PC-3 (cell line): ENCODE results near the gene GNB3. TPM values are rescaled to one million over a fixed set of nuclear protein-coding genes. Genes with fewer than 3 reads are reported as not detected.

ENCODE experiments used
- ATAC-seq: fragments of 200-7000 bp; cut with Tn5 transposase; 2 replicates; pipeline ENCODE4 v1.9.1; 2020; ENCODE audit warnings: mild to moderate bottlenecking, moderate library complexity
- BruUV-seq: library from RNA; stranded (reverse); fragments of 400-500 nt; replicated peaks from 2 replicates; lab custom pipeline; 2021; lab: Mats Ljungman, UMichigan
- CTCF ChIA-PET: fragments of 300-600 bp; sonication (Branson Sonifier 250); formaldehyde crosslinking; loops from one replicate; lab custom pipeline; 2022; ENCODE audit warnings: antibody characterized with exemption; lab: Charles Lee
- POLR2A ChIA-PET: fragments of 300-600 bp; sonication (Branson Sonifier 250); formaldehyde crosslinking; loops from one replicate; lab custom pipeline; 2022; ENCODE audit warnings: antibody characterized with exemption; ENCODE audit not compliant: unreplicated experiment; lab: Charles Lee
- DNase-seq: peaks from one replicate; pipeline ENCODE4 v3.0.0-alpha.2; 2015
- H2AFZ ChIP-seq: fragments of 300-600 bp; sonication (generic); 2 replicates; pipeline ENCODE4 v1.6.0; 2016; ENCODE audit warnings: antibody characterized with exemption, low read length
- H3F3A ChIP-seq: fragments of 300-600 bp; sonication (generic); one replicate; pipeline ENCODE4 v1.6.0; 2017; ENCODE audit warnings: antibody characterized with exemption, low read length, control low read depth, mild to moderate bottlenecking; ENCODE audit not compliant: unreplicated experiment
- H3K27ac ChIP-seq: fragments of 300-600 bp; sonication (generic); 2 replicates; pipeline ENCODE4 v1.5.1; 2016; ENCODE audit warnings: mild to moderate bottlenecking, low read length
- H3K27me3 ChIP-seq: fragments of 300-600 bp; sonication (generic); 2 replicates; pipeline ENCODE4 v1.6.1; 2016; ENCODE audit warnings: low read length, mixed read lengths
- H3K36me3 ChIP-seq: fragments of 300-600 bp; sonication (generic); 2 replicates; pipeline ENCODE4 v1.6.1; 2016; ENCODE audit warnings: low read depth, mixed run types, low read length, mixed read lengths
- H3K4me1 ChIP-seq: fragments of 300-600 bp; sonication (generic); 2 replicates; pipeline ENCODE4 v1.5.1; 2016; ENCODE audit warnings: low read length; ENCODE audit not compliant: insufficient read depth
- H3K4me2 ChIP-seq: fragments of 300-600 bp; sonication (generic); 2 replicates; pipeline ENCODE4 v1.6.0; 2016; ENCODE audit warnings: low read length
- H3K4me3 ChIP-seq: fragments of 300-600 bp; sonication (generic); 2 replicates; pipeline ENCODE4 v1.5.1; 2016; ENCODE audit warnings: mild to moderate bottlenecking, low read length, mixed read lengths
- H3K79me2 ChIP-seq: fragments of 300-600 bp; sonication (generic); 2 replicates; pipeline ENCODE4 v1.6.1; 2017; ENCODE audit warnings: low read length, mixed read lengths
- H3K9ac ChIP-seq: fragments of 300-600 bp; sonication (generic); 2 replicates; pipeline ENCODE4 v1.6.0; 2016; ENCODE audit warnings: mild to moderate bottlenecking, low read length
- H3K9me2 ChIP-seq: fragments of 300-600 bp; sonication (generic); replicated peaks from 2 replicates; pipeline ENCODE4 v1.6.1; 2016; ENCODE audit warnings: mixed run types, low read length, mixed read lengths
- H3K9me3 ChIP-seq: fragments of 300-600 bp; sonication (generic); 2 replicates; pipeline ENCODE4 v1.6.1; 2016; ENCODE audit warnings: low read length, mixed read lengths
- H4K20me1 ChIP-seq: fragments of 300-600 bp; sonication (generic); 2 replicates; pipeline ENCODE4 v1.6.1; 2016; ENCODE audit warnings: low read length, mixed read lengths
- CTCF ChIP-seq: fragments of 300-600 bp; sonication (generic); conservative IDR thresholded peaks from 2 replicates; pipeline ENCODE4 v1.5.1; 2017; ENCODE audit warnings: antibody characterized with exemption, low read depth, mild to moderate bottlenecking, low read length
- EZH2 ChIP-seq: fragments of 300-600 bp; sonication (generic); IDR thresholded peaks from one replicate; pipeline ENCODE4 v1.6.1; 2017; ENCODE audit warnings: antibody characterized with exemption, mild to moderate bottlenecking, low read length; ENCODE audit not compliant: unreplicated experiment
- EZH2phosphoT487 ChIP-seq: fragments of 300-600 bp; sonication (generic); IDR thresholded peaks from 2 replicates; pipeline ENCODE4 v1.6.1; 2018; ENCODE audit warnings: mild to moderate bottlenecking, antibody characterized with exemption, low read length, borderline replicate concordance
- intact Hi-C: fragments of 100-400 bp; cut with micrococcal nuclease; formaldehyde crosslinking; loops from 2 replicates; pipeline ENCODE4 v1.9.0; 2023
- total RNA-seq: library from RNA; depleted of rRNA; stranded (reverse); fragments of >200 nt; gene quantifications from 2 replicates; pipeline ENCODE4 v1.2.3, GENCODE V29; 2014; rRNA removed

GNB3 gene
- total RNA-seq, 1 experiment from 2014 or later = not detected

- BruUV-seq = no TSS peak
- POLR2A ChIA-PET = no interaction called here
These were observed 53.6 kb downstream of the GNB3 start for GRCh38 chr12:6894321-6894720.

More at GRCh38 chr12:6894321-6894720, 53.6 kb downstream of the GNB3 start:
- CTCF ChIA-PET = no interaction called here
- Histone ChIP-seq H3K9me2 (no peaks in the 10 kb centered on the region), H3K36me3 (no peaks in the 10 kb centered on the region), H3K4me1 (peaks cover 11% of the 10 kb centered on the region), H3K27ac (no peak overlapping the region), H3K4me2 (no peak overlapping the region), H3F3A (no peaks in the 10 kb centered on the region), H3K79me2 (no peaks in the 10 kb centered on the region), H3K9me3 (no peaks in the 10 kb centered on the region), H3K27me3 (no peaks in the 10 kb centered on the region), H3K9ac (no peak overlapping the region), H3K4me3 (no peak overlapping the region), H2AFZ (no peak overlapping the region), H4K20me1 (no peaks in the 10 kb centered on the region)
- ATAC-seq (no peak), DNase-seq (no peak)
- intact Hi-C loops = no loop called here
- TF ChIP-seq EZH2phosphoT487 (no peak), EZH2 (no peak), CTCF (no peak)

Other genes starting within 250 kb of the GNB3 start
- gene CHD4, start 233.5 kb upstream of the GNB3 start, total RNA-seq = 216 and 231 TPM in 2 replicates
- 2.3 and 4.3 TPM in 2 replicates for gene LPAR5, start 205.0 kb upstream of the GNB3 start, total RNA-seq
- gene ACRBP, start 193.5 kb upstream of the GNB3 start, total RNA-seq = 0.77 TPM in 1 of 2 replicates, not detected in the other
- gene ING4, start 177.8 kb upstream of the GNB3 start, total RNA-seq = 17.0 and 23.8 TPM in 2 replicates
- 19.6 and 22.3 TPM in 2 replicates for gene ZNF384, start 151.6 kb upstream of the GNB3 start, total RNA-seq
- not detected in 2 replicates for gene PIANP, start 140.1 kb upstream of the GNB3 start, total RNA-seq
- 82.3 and 86.9 TPM in 2 replicates for gene COPS7A, start 116.9 kb upstream of the GNB3 start, total RNA-seq
- 222 and 248 TPM in 2 replicates for gene MLF2, start 87.8 kb upstream of the GNB3 start, total RNA-seq
- 46.4 and 84.7 TPM in 2 replicates for gene PTMS, start 74.6 kb upstream of the GNB3 start, total RNA-seq
- 0.40 and 0.58 TPM in 2 replicates for gene LAG3, start 68.4 kb upstream of the GNB3 start, total RNA-seq
- gene CD4, start 51.4 kb upstream of the GNB3 start, total RNA-seq = 0.23 TPM in 1 of 2 replicates, not detected in the other
- gene GPR162, start 19.1 kb upstream of the GNB3 start, total RNA-seq = not detected in 2 replicates
- 9.3 and 24.4 TPM in 2 replicates for gene P3H3, start 12.5 kb upstream of the GNB3 start, total RNA-seq
- 52.1 and 92.0 TPM in 2 replicates for gene CDCA3, start 10.4 kb downstream of the GNB3 start, total RNA-seq
- gene USP5, start 11.2 kb downstream of the GNB3 start, total RNA-seq = 107 and 113 TPM in 2 replicates
- 1,259 and 1,708 TPM in 2 replicates for gene TPI1, start 26.6 kb downstream of the GNB3 start, total RNA-seq
- gene SPSB2, start 32.4 kb downstream of the GNB3 start, total RNA-seq = 8.4 and 9.2 TPM in 2 replicates
- 5.1 and 13.6 TPM in 2 replicates for gene LRRC23, start 63.9 kb downstream of the GNB3 start, total RNA-seq
- 30.2 and 35.2 TPM in 2 replicates for gene ENO2, start 73.7 kb downstream of the GNB3 start, total RNA-seq
- gene ATN1, start 87.0 kb downstream of the GNB3 start, total RNA-seq = 11.6 and 41.5 TPM in 2 replicates
- not detected in 2 replicates for gene RNU7-1, start 102.9 kb downstream of the GNB3 start, total RNA-seq
- 125 and 130 TPM in 2 replicates for gene C12orf57, start 103.1 kb downstream of the GNB3 start, total RNA-seq
- 22.5 and 28.4 TPM in 2 replicates for gene PTPN6, start 110.4 kb downstream of the GNB3 start, total RNA-seq
- 353 and 376 TPM in 2 replicates for gene PHB2, start 129.7 kb downstream of the GNB3 start, total RNA-seq
- 40.7 and 44.3 TPM in 2 replicates for gene EMG1, start 130.0 kb downstream of the GNB3 start, total RNA-seq
- gene LPCAT3, start 177.6 kb downstream of the GNB3 start, total RNA-seq = 16.3 and 21.5 TPM in 2 replicates
- gene C1S, start 219.8 kb downstream of the GNB3 start, total RNA-seq = 2.1 and 2.9 TPM in 2 replicates